ENCODE measurements around the gene CACNA1B.

GRCh38 chr9:137838576-137838975, 39.0 kb upstream of the CACNA1B start:
- TF ChIP-seq, protein P1, sequence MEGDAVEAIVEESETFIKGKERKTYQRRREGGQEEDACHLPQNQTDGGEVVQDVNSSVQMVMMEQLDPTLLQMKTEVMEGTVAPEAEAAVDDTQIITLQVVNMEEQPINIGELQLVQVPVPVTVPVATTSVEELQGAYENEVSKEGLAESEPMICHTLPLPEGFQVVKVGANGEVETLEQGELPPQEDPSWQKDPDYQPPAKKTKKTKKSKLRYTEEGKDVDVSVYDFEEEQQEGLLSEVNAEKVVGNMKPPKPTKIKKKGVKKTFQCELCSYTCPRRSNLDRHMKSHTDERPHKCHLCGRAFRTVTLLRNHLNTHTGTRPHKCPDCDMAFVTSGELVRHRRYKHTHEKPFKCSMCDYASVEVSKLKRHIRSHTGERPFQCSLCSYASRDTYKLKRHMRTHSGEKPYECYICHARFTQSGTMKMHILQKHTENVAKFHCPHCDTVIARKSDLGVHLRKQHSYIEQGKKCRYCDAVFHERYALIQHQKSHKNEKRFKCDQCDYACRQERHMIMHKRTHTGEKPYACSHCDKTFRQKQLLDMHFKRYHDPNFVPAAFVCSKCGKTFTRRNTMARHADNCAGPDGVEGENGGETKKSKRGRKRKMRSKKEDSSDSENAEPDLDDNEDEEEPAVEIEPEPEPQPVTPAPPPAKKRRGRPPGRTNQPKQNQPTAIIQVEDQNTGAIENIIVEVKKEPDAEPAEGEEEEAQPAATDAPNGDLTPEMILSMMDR (IDR thresholded peaks at IDR 0.05), result no peak
- TF ChIP-seq POLR2A (IDR thresholded peaks at IDR 0.05), result no peak
